ENCODE data around the gene PGLYRP4. TPM values are rescaled to one million over a fixed set of nuclear protein-coding genes. Genes with fewer than 3 reads are reported as not detected.

PGLYRP4 gene
- total RNA-seq: not detected

GRCh38 chr1:153348511-153349362 lies at the start of gene PGLYRP4:
Gene PGLYRP4 (minus strand): TSS chr1:153348841. CDS start chr1:153347932, 909 bp downstream.
- ChIA-PET CTCF (interaction anchor here (2.7 kb wide), 1 partner anchor 146 kb away, joined by 13 read pairs; no protein-coding TSS in a partner anchor), POLR2A (no interaction called here)
- TF ChIP-seq CTCF (IDR thresholded peaks at IDR 0.05): no peak
- H3K9me3 Mint-ChIP-seq: no peaks in the 10 kb centered on the region
- ATAC-seq (no peak), DNase-seq (no peak)
- no peak within 1 kb of the TSS for H3K27ac Mint-ChIP-seq
- peaks cover 27% of the 10 kb centered on the region for H3K4me1 Mint-ChIP-seq (ENCODE audit: low read depth)
- no peaks in the 10 kb centered on the region for H3K36me3 Mint-ChIP-seq (ENCODE audit: low read depth)
- no peak within 1 kb of the TSS for H3K4me3 Mint-ChIP-seq
- intact Hi-C loops (cut with micrococcal nuclease): no loop called here
- H3K27me3 Mint-ChIP-seq: peaks cover 17% of the 10 kb centered on the region

- no peaks in the 10 kb centered on the region for H3K9me3 Mint-ChIP-seq
- intact Hi-C loops (cut with micrococcal nuclease): no loop called here
- no peak for TF ChIP-seq CTCF (IDR thresholded peaks at IDR 0.05)
- DNase-seq (no peak), ATAC-seq (no peak)
- H3K27me3 Mint-ChIP-seq: peaks cover 2% of the 10 kb centered on the region
- no peak overlapping the region for H3K27ac Mint-ChIP-seq
- ChIA-PET CTCF (no interaction called here), POLR2A (no interaction called here)
- no peaks in the 10 kb centered on the region for H3K4me1 Mint-ChIP-seq (ENCODE audit: low read depth)
- no peaks in the 10 kb centered on the region for H3K36me3 Mint-ChIP-seq (ENCODE audit: low read depth)
- H3K4me3 Mint-ChIP-seq: no peak overlapping the region
Observed at GRCh38 chr1:153397924-153398651, 49.4 kb upstream of the PGLYRP4 start.

GRCh38 chr1:153397051-153397923 lies 48.6 kb upstream of the PGLYRP4 start:
- DNase-seq (no peak), ATAC-seq (no peak)
- TF ChIP-seq CTCF (IDR thresholded peaks at IDR 0.05): no peak
- peaks cover 2% of the 10 kb centered on the region for H3K27me3 Mint-ChIP-seq
- no peaks in the 10 kb centered on the region for H3K4me1 Mint-ChIP-seq (ENCODE audit: low read depth)
- no peak overlapping the region for H3K27ac Mint-ChIP-seq
- intact Hi-C loops (cut with micrococcal nuclease): no loop called here
- H3K36me3 Mint-ChIP-seq (ENCODE audit: low read depth): no peaks in the 10 kb centered on the region
- H3K9me3 Mint-ChIP-seq: no peaks in the 10 kb centered on the region
- POLR2A ChIA-PET: no interaction called here
- CTCF ChIA-PET: no interaction called here
- no peak overlapping the region for H3K4me3 Mint-ChIP-seq

GRCh38 chr1:153396461-153396860 lies 47.8 kb upstream of the PGLYRP4 start:
- Mint-ChIP-seq H3K4me1 (ENCODE audit: low read depth) (no peaks in the 10 kb centered on the region), H3K27ac (no peak overlapping the region), H3K27me3 (peaks cover 5% of the 10 kb centered on the region), H3K4me3 (no peak overlapping the region), H3K9me3 (no peaks in the 10 kb centered on the region), H3K36me3 (ENCODE audit: low read depth) (no peaks in the 10 kb centered on the region)
- no peak for ATAC-seq
- DNase-seq: no peak
- ChIA-PET CTCF (no interaction called here), POLR2A (no interaction called here)
- intact Hi-C loops (cut with micrococcal nuclease): no loop called here
- no peak for TF ChIP-seq CTCF (IDR thresholded peaks at IDR 0.05)

Measured in activated CD8-positive, alpha-beta T cell treated with anti-CD3 and anti-CD28 coated beads for 36 hours (primary cell).